PC-9 (cell line): ENCODE measurements around the gene ZSWIM8. TPM values are rescaled to one million over a fixed set of nuclear protein-coding genes. Genes with fewer than 3 reads are reported as not detected.

Source experiments
- BruUV-seq: library from RNA; stranded (reverse); fragments of 400-500 nt; replicated peaks from 2 replicates; lab custom pipeline; 2021; lab: Mats Ljungman, UMichigan
- CTCF ChIA-PET: fragments of 300-600 bp; sonication (Branson Sonifier 250); formaldehyde crosslinking; loops from one replicate; lab custom pipeline; 2022; ENCODE audit warnings: antibody characterized with exemption; lab: Charles Lee
- POLR2A ChIA-PET: fragments of 300-600 bp; sonication (Branson Sonifier 250); formaldehyde crosslinking; loops from one replicate; lab custom pipeline; 2022; ENCODE audit warnings: antibody characterized with exemption; ENCODE audit not compliant: unreplicated experiment; lab: Charles Lee
- DNase-seq, 2 experiments: peaks; one replicate each; pipeline versions ENCODE4 v3.0.0 to v3.0.0-alpha.2; 2015 to 2022; ENCODE audit warnings: mixed read lengths in 1 of 2
- H2AFZ ChIP-seq: fragments of 200-600 bp; sonication (generic); 2 replicates; pipeline ENCODE4 v1.8.1; 2017; ENCODE audit warnings: antibody characterized with exemption
- H3F3A ChIP-seq: fragments of 200-600 bp; sonication (generic); 2 replicates; pipeline ENCODE4 v1.8.1; 2017; ENCODE audit warnings: antibody characterized with exemption, mild to moderate bottlenecking, low read depth; ENCODE audit not compliant: insufficient read depth
- H3K27ac ChIP-seq: fragments of 200-600 bp; sonication (generic); 2 replicates; pipeline ENCODE4 v1.6.1; 2016; ENCODE audit warnings: mixed run types
- H3K27me3 ChIP-seq: fragments of 200-600 bp; sonication (generic); 2 replicates; pipeline ENCODE4 v1.6.1; 2016; ENCODE audit warnings: low read depth, mixed run types; ENCODE audit not compliant: insufficient read depth
- H3K36me3 ChIP-seq: fragments of 200-600 bp; sonication (generic); 2 replicates; pipeline ENCODE4 v1.6.1; 2016; ENCODE audit warnings: low read depth, mixed run types
- H3K4me1 ChIP-seq: fragments of 200-600 bp; sonication (generic); replicated peaks from 2 replicates; pipeline ENCODE4 v1.6.1; 2016; ENCODE audit warnings: mixed run types; ENCODE audit not compliant: insufficient read depth
- H3K4me2 ChIP-seq: fragments of 200-600 bp; sonication (generic); 2 replicates; pipeline ENCODE4 v1.6.1; 2017; ENCODE audit warnings: mixed run types
- H3K4me3 ChIP-seq: fragments of 200-600 bp; sonication (generic); 2 replicates; pipeline ENCODE4 v1.6.1; 2016; ENCODE audit warnings: mixed run types
- H3K79me2 ChIP-seq: fragments of 200-600 bp; sonication (generic); 2 replicates; pipeline ENCODE4 v1.6.1; 2017; ENCODE audit warnings: low read depth, mixed run types
- H3K9me2 ChIP-seq: fragments of 200-600 bp; sonication (generic); 2 replicates; pipeline ENCODE4 v1.8.1; 2017; ENCODE audit warnings: mild to moderate bottlenecking; ENCODE audit not compliant: insufficient read depth
- H3K9me3 ChIP-seq: fragments of 200-600 bp; sonication (generic); 2 replicates; pipeline ENCODE4 v1.8.1; 2016; ENCODE audit warnings: low read depth; ENCODE audit not compliant: insufficient read depth
- H4K20me1 ChIP-seq: fragments of 200-600 bp; sonication (generic); 2 replicates; pipeline ENCODE4 v1.8.1; 2017; ENCODE audit not compliant: insufficient read depth
- EZH2 ChIP-seq: fragments of 200-600 bp; sonication (generic); IDR thresholded peaks from 2 replicates; pipeline ENCODE4 v1.8.0; 2017; ENCODE audit warnings: antibody characterized with exemption, low read depth
- intact Hi-C: fragments of 100-400 bp; cut with micrococcal nuclease; formaldehyde crosslinking; loops from one replicate; pipeline ENCODE4 v1.10.0; 2022; ENCODE audit not compliant: unreplicated experiment
- total RNA-seq: library from RNA; stranded (reverse); gene quantifications from 2 replicates; pipeline ENCODE4 v1.2.3, GENCODE V29; 2021
- TF ChIP-seq, protein P1 (sequence below): fragments of 200-600 bp; sonication (generic); conservative IDR thresholded peaks from 2 replicates; pipeline ENCODE4 v1.6.1; 2017; ENCODE audit warnings: mixed run types, antibody characterized with exemption, mild to moderate bottlenecking, moderate library complexity

Gene ZSWIM8
- total RNA-seq, 1 experiment from 2014 or later: 49.2 TPM

DNA sequence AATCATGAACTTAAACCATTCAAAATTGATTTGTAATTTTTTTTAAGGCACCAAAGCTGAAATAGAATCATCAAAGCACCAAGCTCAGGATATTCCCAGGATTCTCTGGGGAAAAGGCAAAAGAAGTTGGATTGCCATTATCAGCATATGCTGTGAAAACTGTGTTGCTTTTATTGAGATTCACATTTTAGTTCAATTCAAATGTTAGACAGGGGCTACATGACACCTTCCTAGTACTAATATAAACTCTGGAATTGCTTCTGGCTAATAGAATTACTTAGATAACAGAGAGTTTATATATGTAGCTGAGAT lies 30.3 kb downstream of the ZSWIM8 start:
- no peak overlapping the region for H3K4me2 ChIP-seq
- no peak overlapping the region for H2AFZ ChIP-seq
- H4K20me1 ChIP-seq: peaks cover 35% of the 10 kb centered on the region
- peaks cover 78% of the 10 kb centered on the region for H3F3A ChIP-seq
- BruUV-seq: no TSS peak
- no peaks in the 10 kb centered on the region for H3K9me2 ChIP-seq
- no peak overlapping the region for H3K4me3 ChIP-seq
- POLR2A ChIA-PET: interaction anchor here (0.5 to 0.6 kb wide), 2 partner anchors 144 to 166 kb away, joined by 3 to 8 read pairs; no protein-coding TSS in a partner anchor
- H3K27me3 ChIP-seq: no peaks in the 10 kb centered on the region
- peaks cover under 1% of the 10 kb centered on the region; the same call in 1 of the 2 replicates for H3K79me2 ChIP-seq
- no peaks in the 10 kb centered on the region for H3K9me3 ChIP-seq
- CTCF ChIA-PET: no interaction called here
- no peak for DNase-seq
- peaks cover 30% of the 10 kb centered on the region for H3K36me3 ChIP-seq
- no peak overlapping the region for H3K27ac ChIP-seq
- intact Hi-C loops: no loop called here
- TF ChIP-seq, protein P1, sequence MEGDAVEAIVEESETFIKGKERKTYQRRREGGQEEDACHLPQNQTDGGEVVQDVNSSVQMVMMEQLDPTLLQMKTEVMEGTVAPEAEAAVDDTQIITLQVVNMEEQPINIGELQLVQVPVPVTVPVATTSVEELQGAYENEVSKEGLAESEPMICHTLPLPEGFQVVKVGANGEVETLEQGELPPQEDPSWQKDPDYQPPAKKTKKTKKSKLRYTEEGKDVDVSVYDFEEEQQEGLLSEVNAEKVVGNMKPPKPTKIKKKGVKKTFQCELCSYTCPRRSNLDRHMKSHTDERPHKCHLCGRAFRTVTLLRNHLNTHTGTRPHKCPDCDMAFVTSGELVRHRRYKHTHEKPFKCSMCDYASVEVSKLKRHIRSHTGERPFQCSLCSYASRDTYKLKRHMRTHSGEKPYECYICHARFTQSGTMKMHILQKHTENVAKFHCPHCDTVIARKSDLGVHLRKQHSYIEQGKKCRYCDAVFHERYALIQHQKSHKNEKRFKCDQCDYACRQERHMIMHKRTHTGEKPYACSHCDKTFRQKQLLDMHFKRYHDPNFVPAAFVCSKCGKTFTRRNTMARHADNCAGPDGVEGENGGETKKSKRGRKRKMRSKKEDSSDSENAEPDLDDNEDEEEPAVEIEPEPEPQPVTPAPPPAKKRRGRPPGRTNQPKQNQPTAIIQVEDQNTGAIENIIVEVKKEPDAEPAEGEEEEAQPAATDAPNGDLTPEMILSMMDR: no peak
- TF ChIP-seq EZH2: no peak
- H3K4me1 ChIP-seq: peaks cover 5% of the 10 kb centered on the region; the same call in 1 of the 2 replicates

DNA sequence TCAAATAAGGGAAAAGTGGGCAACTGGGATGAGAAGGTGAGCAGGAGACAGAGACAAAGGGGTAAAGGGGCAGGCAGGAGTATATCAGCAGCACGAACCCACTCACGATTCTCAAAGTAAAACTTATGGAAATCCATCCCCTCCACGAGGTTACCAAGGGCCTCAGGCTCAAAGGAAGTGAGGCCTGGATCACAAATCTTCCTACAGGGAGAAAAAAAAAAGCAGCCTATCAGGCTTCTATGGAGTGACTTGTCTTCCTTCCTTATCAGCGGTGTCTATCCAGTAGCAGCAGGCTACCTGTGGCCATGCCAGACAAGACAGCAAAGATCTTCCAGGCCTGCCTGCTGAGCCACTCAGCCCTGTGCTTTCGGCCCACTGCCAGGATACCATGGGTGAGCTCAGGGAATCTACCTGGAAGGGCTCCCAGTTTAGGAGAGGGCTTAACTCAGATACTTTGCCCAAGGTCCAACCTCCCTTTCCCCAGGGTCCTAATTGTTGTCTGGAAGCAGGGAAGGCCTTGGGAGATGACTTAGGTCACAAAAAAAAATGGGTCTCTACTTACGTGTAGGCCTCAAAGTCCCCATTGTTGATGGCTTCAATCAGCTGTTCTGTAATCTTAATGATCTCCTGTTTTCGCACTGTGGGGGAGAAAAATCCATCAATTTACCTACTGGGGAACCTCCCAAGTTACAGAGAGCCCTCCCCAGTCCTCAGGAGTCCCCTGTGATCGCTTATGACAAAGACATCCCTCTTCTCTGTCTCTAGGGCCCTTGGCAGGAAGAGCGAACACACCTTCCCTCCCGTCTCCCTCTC lies 31.7 kb downstream of the ZSWIM8 start:
- no peaks in the 10 kb centered on the region for H3K9me2 ChIP-seq
- no peak overlapping the region for H2AFZ ChIP-seq
- no peaks in the 10 kb centered on the region for H3K79me2 ChIP-seq
- H3K27me3 ChIP-seq: no peaks in the 10 kb centered on the region
- BruUV-seq: no TSS peak
- 0 out of 2 replicates have a peak overlapping the region, but pooled peaks have one; percentile 10 for H3K27ac ChIP-seq
- peaks cover 35% of the 10 kb centered on the region for H4K20me1 ChIP-seq
- H3K4me3 ChIP-seq: no peak overlapping the region
- peaks cover 91% of the 10 kb centered on the region for H3F3A ChIP-seq
- no peaks in the 10 kb centered on the region for H3K9me3 ChIP-seq
- no peak overlapping the region for H3K4me2 ChIP-seq
- H3K36me3 ChIP-seq: peaks cover 44% of the 10 kb centered on the region
- TF ChIP-seq, protein P1: no peak
- TF ChIP-seq EZH2: no peak
- POLR2A ChIA-PET: interaction anchor here (0.6 kb wide), 1 partner anchor 26 kb away, joined by 3 read pairs; no protein-coding TSS in a partner anchor
- intact Hi-C loops: no loop called here
- DNase-seq: no peak
- CTCF ChIA-PET: no interaction called here
- H3K4me1 ChIP-seq: 0 out of 2 replicates have a peak, but pooled peaks cover 3% of the 10 kb centered on the region

DNA sequence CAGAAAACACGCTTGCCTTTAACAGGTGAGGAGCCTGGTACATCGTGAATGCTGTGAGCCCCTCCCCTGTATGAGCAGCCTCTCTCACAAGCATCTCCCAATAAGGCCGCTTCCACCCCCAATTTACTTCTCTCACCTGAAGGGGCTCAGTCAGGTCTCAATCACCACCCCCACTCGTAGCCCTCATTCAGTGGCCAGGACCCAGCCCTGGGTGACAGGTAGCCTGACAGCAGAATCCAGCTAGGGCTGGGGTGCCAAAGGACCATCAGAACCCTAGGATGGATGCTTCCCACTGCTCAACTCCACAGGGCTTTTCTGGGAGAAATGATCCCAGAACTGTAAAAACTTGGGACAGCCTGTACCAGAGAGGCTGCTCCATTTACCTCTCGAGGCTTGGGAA lies 32.4 kb downstream of the ZSWIM8 start:
- ChIA-PET POLR2A (no interaction called here), CTCF (no interaction called here)

More for the DNA sequence above, 32.4 kb downstream of the ZSWIM8 start:
- no TSS peak for BruUV-seq
- DNase-seq: no peak
- no peaks in the 10 kb centered on the region for H3K9me3 ChIP-seq
- peaks cover 51% of the 10 kb centered on the region for H3K36me3 ChIP-seq
- 0 out of 2 replicates have a peak overlapping the region, but pooled peaks have one; percentile 10 for H3K27ac ChIP-seq
- no peaks in the 10 kb centered on the region for H3K4me1 ChIP-seq
- no peaks in the 10 kb centered on the region for H3K79me2 ChIP-seq
- H3K4me3 ChIP-seq: no peak overlapping the region
- TF ChIP-seq, protein P1: no peak
- TF ChIP-seq EZH2: no peak
- H4K20me1 ChIP-seq: peaks cover 28% of the 10 kb centered on the region
- H3K4me2 ChIP-seq: no peak overlapping the region
- no peaks in the 10 kb centered on the region for H3K9me2 ChIP-seq
- no peaks in the 10 kb centered on the region for H3K27me3 ChIP-seq
- intact Hi-C loops: no loop called here
- H3F3A ChIP-seq: peaks cover 91% of the 10 kb centered on the region
- H2AFZ ChIP-seq: no peak overlapping the region
